ENCODE measurements around the gene FBXW5.

- TF ChIP-seq, protein P1, sequence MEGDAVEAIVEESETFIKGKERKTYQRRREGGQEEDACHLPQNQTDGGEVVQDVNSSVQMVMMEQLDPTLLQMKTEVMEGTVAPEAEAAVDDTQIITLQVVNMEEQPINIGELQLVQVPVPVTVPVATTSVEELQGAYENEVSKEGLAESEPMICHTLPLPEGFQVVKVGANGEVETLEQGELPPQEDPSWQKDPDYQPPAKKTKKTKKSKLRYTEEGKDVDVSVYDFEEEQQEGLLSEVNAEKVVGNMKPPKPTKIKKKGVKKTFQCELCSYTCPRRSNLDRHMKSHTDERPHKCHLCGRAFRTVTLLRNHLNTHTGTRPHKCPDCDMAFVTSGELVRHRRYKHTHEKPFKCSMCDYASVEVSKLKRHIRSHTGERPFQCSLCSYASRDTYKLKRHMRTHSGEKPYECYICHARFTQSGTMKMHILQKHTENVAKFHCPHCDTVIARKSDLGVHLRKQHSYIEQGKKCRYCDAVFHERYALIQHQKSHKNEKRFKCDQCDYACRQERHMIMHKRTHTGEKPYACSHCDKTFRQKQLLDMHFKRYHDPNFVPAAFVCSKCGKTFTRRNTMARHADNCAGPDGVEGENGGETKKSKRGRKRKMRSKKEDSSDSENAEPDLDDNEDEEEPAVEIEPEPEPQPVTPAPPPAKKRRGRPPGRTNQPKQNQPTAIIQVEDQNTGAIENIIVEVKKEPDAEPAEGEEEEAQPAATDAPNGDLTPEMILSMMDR (IDR thresholded peaks at IDR 0.05), result no peak
- no peak for TF ChIP-seq POLR2AphosphoS5 (IDR thresholded peaks at IDR 0.05; ENCODE audit: low read depth, low read length)
- TF ChIP-seq, protein P2, sequence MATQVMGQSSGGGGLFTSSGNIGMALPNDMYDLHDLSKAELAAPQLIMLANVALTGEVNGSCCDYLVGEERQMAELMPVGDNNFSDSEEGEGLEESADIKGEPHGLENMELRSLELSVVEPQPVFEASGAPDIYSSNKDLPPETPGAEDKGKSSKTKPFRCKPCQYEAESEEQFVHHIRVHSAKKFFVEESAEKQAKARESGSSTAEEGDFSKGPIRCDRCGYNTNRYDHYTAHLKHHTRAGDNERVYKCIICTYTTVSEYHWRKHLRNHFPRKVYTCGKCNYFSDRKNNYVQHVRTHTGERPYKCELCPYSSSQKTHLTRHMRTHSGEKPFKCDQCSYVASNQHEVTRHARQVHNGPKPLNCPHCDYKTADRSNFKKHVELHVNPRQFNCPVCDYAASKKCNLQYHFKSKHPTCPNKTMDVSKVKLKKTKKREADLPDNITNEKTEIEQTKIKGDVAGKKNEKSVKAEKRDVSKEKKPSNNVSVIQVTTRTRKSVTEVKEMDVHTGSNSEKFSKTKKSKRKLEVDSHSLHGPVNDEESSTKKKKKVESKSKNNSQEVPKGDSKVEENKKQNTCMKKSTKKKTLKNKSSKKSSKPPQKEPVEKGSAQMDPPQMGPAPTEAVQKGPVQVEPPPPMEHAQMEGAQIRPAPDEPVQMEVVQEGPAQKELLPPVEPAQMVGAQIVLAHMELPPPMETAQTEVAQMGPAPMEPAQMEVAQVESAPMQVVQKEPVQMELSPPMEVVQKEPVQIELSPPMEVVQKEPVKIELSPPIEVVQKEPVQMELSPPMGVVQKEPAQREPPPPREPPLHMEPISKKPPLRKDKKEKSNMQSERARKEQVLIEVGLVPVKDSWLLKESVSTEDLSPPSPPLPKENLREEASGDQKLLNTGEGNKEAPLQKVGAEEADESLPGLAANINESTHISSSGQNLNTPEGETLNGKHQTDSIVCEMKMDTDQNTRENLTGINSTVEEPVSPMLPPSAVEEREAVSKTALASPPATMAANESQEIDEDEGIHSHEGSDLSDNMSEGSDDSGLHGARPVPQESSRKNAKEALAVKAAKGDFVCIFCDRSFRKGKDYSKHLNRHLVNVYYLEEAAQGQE (IDR thresholded peaks at IDR 0.05; ENCODE audit: insufficient read depth in 1 of 2, low read depth in 2 of 2, low read length in 1 of 2), result 0 out of 4 replicates have a peak, but pooled peaks of 1 of the 2 experiments have one; percentile 5
- no peak for TF ChIP-seq SIN3A (IDR thresholded peaks at IDR 0.05; ENCODE audit: borderline replicate concordance, insufficient read depth, low read depth, low read length)
Measured at GRCh38 chr9:136916330-136917184, 28.0 kb downstream of the FBXW5 start.
